ENCODE results near the gene NANS.

NANS gene

GRCh38 chr9:98130576-98131228, 74.2 kb downstream of the NANS start:
- DNase-seq: no peak

- no peak for DNase-seq
Measured at GRCh38 chr9:98132158-98132557, 75.6 kb downstream of the NANS start.
